K562 (cell line): ENCODE data around the gene ITGAD. TPM values are rescaled to one million over a fixed set of nuclear protein-coding genes. Genes with fewer than 3 reads are reported as not detected.

ENCODE experiments used
- ATAC-seq: fragments of 200-7000 bp; cut with Tn5 transposase; 3 replicates; pipeline ENCODE4 v1.9.1; 2020; ENCODE audit warnings: moderate library complexity
- BruUV-seq: library from RNA; stranded (reverse); fragments of 400-500 nt; replicated peaks from 2 replicates; lab custom pipeline; 2021; lab: Mats Ljungman, UMichigan
- CTCF ChIA-PET: fragments of 300-600 bp; formaldehyde crosslinking; extraction: SDS; loops from one replicate; lab custom pipeline; 2021; ENCODE audit warnings: low intra/inter-chr PET ratio; lab: Yijun Ruan, JAX
- POLR2A ChIA-PET: fragments of 300-600, 350-650 bp; sonication (Branson Sonifier 250); formaldehyde crosslinking; extraction: SDS; loops from one replicate; lab custom pipeline; 2021; ENCODE audit warnings: antibody characterized with exemption, inconsistent platforms; lab: Yijun Ruan, JAX
- DNase-seq, 4 experiments: peaks; one replicate each; pipeline versions ENCODE4 v3.0.0 to v3.0.0-alpha.2; 2011 to 2018; ENCODE audit warnings: low spot score in 3 of 4, mixed read lengths in 3 of 4; ENCODE audit errors: extremely low read depth in 1 of 4
- FAIRE-seq: peaks from 2 replicates; lab custom pipeline; 2011; peaks lifted over from hg19 to GRCh38; lab: Jason Lieb, UNC
- H2AFZ ChIP-seq: 2 replicates; pipeline ENCODE4 v1.6.0; 2011; ENCODE audit warnings: low read depth, low read length, control low read depth, inconsistent platforms
- H3K27ac ChIP-seq: fragments of 200-600 bp; 3 replicates; pipeline ENCODE4 v1.8.0; 2011; ENCODE audit warnings: low read depth, mild to moderate bottlenecking, control low read depth, inconsistent platforms, low read length, moderate library complexity, mixed read lengths; ENCODE audit errors: extremely low read depth
- H3K27me3 ChIP-seq, 2 experiments: fragments of 300-600 bp in 1 of 2; 2 replicates in 1 of 2; 3 replicates in 1 of 2; pipeline versions ENCODE4 v1.6.0 to v1.8.0; 2011; ENCODE audit warnings: inconsistent platforms in 2 of 2, low read length in 2 of 2, mild to moderate bottlenecking in 1 of 2, mixed read lengths in 1 of 2, moderate library complexity in 1 of 2; ENCODE audit not compliant: control insufficient read depth in 2 of 2, insufficient read depth in 2 of 2
- H3K36me3 ChIP-seq: fragments of 300-600 bp; 3 replicates; pipeline ENCODE4 v1.8.0; 2011; ENCODE audit warnings: mild to moderate bottlenecking, low read length, inconsistent platforms; ENCODE audit not compliant: control insufficient read depth, insufficient read depth
- H3K4me1 ChIP-seq, 2 experiments: fragments of 200-600 bp in 1 of 2; replicated peaks in 1 of 2; 2 replicates in 1 of 2; 3 replicates in 1 of 2; pipeline versions ENCODE4 v1.5.1 to v1.8.0; 2011; ENCODE audit warnings: inconsistent platforms in 2 of 2, low read length in 2 of 2, mild to moderate bottlenecking in 1 of 2, mixed read lengths in 1 of 2, moderate library complexity in 1 of 2; ENCODE audit not compliant: control insufficient read depth in 2 of 2, insufficient read depth in 2 of 2
- H3K4me2 ChIP-seq: 2 replicates; pipeline ENCODE4 v1.6.1; 2011; ENCODE audit warnings: low read length, control low read depth, inconsistent platforms, mixed read lengths; ENCODE audit not compliant: insufficient read depth
- H3K4me3 ChIP-seq: fragments of 200-600 bp; sonication (generic), shearing (Covaris generic); 2 replicates; pipeline ENCODE4 v1.5.1; 2016; ENCODE audit warnings: control low read depth, inconsistent platforms
- H3K79me2 ChIP-seq: fragments of 200-600 bp; 3 replicates; pipeline ENCODE4 v1.8.0; 2011; ENCODE audit warnings: low read length, inconsistent platforms; ENCODE audit not compliant: control insufficient read depth, insufficient read depth
- H3K9ac ChIP-seq, 2 experiments: 2 replicates each; pipeline versions ENCODE4 v1.6.0 to v1.6.1; 2011; ENCODE audit warnings: low read depth in 2 of 2, low read length in 2 of 2, control low read depth in 1 of 2, inconsistent platforms in 1 of 2, mild to moderate bottlenecking in 1 of 2, mixed read lengths in 1 of 2; ENCODE audit not compliant: insufficient read depth in 1 of 2
- H3K9me1 ChIP-seq: one replicate; pipeline ENCODE4 v1.6.0; 2011; ENCODE audit warnings: inconsistent platforms, mild to moderate bottlenecking, low read length, moderate library complexity; ENCODE audit not compliant: control insufficient read depth, insufficient read depth
- H3K9me3 ChIP-seq: replicated peaks from 2 replicates; pipeline ENCODE4 v1.5.1; 2011; ENCODE audit warnings: low read depth, low read length, inconsistent platforms; ENCODE audit not compliant: control insufficient read depth, insufficient read depth
- H4K20me1 ChIP-seq: replicated peaks from 2 replicates; pipeline ENCODE4 v1.6.1; 2011; ENCODE audit warnings: low read length, inconsistent platforms, mixed read lengths; ENCODE audit not compliant: control insufficient read depth, insufficient read depth
- BHLHE40 ChIP-seq: IDR thresholded peaks from 2 replicates; pipeline ENCODE4 v1.6.1; 2011; ENCODE audit warnings: low read length, improper control_type of control experiment
- NCOR1 ChIP-seq: fragments of 450-650 bp; IDR thresholded peaks from 2 replicates; pipeline ENCODE4 v1.6.1; 2016; ENCODE audit warnings: mild to moderate bottlenecking, moderate library complexity
- NRF1 ChIP-seq, 2 experiments: fragments of 450-650 bp; IDR thresholded peaks in 1 of 2; conservative IDR thresholded peaks in 1 of 2; 2 replicates each; pipeline ENCODE4 v1.6.1; 2014; ENCODE audit warnings: mild to moderate bottlenecking in 2 of 2
- PHF21A ChIP-seq: fragments of 450-650 bp; IDR thresholded peaks from 2 replicates; pipeline ENCODE4 v1.6.1; 2017; ENCODE audit warnings: low read depth, borderline replicate concordance
- ZNF354B ChIP-seq: fragments of 250-450 bp; sonication (Bioruptor Pico); IDR thresholded peaks from 2 replicates; pipeline ENCODE4 v1.4.0; 2020
- ZNF584 ChIP-seq: fragments of 200-800 bp; sonication (Bioruptor generic); IDR thresholded peaks from 2 replicates; pipeline ENCODE4 v1.6.1; 2016; ENCODE audit warnings: low read depth, mild to moderate bottlenecking, missing genetic modification characterization, missing compliant biosample characterization
- WGBS: fragments of 100-300 bp; shearing (Covaris generic); methylation state at CpG from one replicate; pipeline ENCODE4 v1.1.6; 2016; ENCODE audit warnings: low coverage, mixed read lengths; ENCODE audit not compliant: insufficient coverage; ENCODE audit errors: missing lambda C conversion rate; 5-methylcytosine and 5-hydroxymethylcytosine counted together
- in situ Hi-C: fragments of 300-500 bp; cut with MboI; formaldehyde crosslinking; loops from 4 replicates; pipeline ENCODE4 v1.15.0; 2018; ENCODE audit warnings: inconsistent platforms, mixed read lengths
- intact Hi-C: fragments of 100-400 bp; cut with micrococcal nuclease; formaldehyde crosslinking; loops from 2 replicates; pipeline ENCODE4 v1.14.2; 2022
- polyA plus RNA-seq, 8 experiments: library from polyadenylated mRNA; depleted of rRNA in 4 of 8; stranded (reverse) in 5 of 8; unstranded in 3 of 8; fragments of >200 nt; fragmentation: Nextera tagmentation in 2 of 8; fragmentation: Illumina TruSeq in 1 of 8; extraction: Ambion mirVana in 2 of 8; extraction: Trizol in 1 of 8; gene quantifications; 2 replicates each; pipeline versions ENCODE4 v1.2.1 to v1.2.3, GENCODE V29; 2011 to 2014; ENCODE audit warnings: inconsistent platforms in 1 of 8, missing spikeins in 1 of 8
- total RNA-seq, 7 experiments: library from RNA; depleted of rRNA in 6 of 7; stranded (reverse); fragments of >200 nt in 6 of 7; fragmentation: Illumina TruSeq in 2 of 7; extraction: Trizol in 2 of 7; gene quantifications; 2 replicates each; pipeline versions ENCODE4 v1.2.1 to v1.2.3, GENCODE V29; 2011 to 2021; ENCODE audit warnings: low replicate concordance in 1 of 7
- TF ChIP-seq, protein P1 (sequence below): fragments of 200-400 bp; formaldehyde crosslinking; IDR thresholded peaks from 2 replicates; pipeline ENCODE4 v1.6.1; 2017; ENCODE audit warnings: mild to moderate bottlenecking, low read depth, low read length, moderate library complexity

The ITGAD gene
- total and polyA plus RNA-seq, 9 of the 15 experiments (the other 6 are each of a cell fraction or from before 2014, with no cell fraction given): not detected

DNA sequence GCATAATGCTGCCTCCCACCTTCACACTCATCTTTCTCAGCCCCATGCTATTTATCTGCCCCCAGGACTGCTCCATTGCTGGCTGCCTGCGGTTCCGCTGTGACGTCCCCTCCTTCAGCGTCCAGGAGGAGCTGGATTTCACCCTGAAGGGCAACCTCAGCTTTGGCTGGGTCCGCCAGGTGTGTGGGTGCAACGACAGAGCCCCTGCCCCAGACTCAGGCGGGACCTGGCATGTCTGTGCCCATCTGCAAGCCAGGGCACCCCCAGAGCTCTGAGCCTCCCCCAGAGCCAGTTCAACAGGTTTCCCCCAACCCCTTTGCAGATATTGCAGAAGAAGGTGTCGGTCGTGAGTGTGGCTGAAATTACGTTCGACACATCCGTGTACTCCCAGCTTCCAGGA is 12.9 kb upstream of the ITGAD start:
- Histone ChIP-seq H3K4me3 (no peak overlapping the region), H2AFZ (no peak overlapping the region), H3K27ac (no peak overlapping the region), H3K9me1 (no peaks in the 10 kb centered on the region), H3K4me1 (no peaks in the 10 kb centered on the region; a peak in 1 of 5 replicates), H3K9ac (no peak overlapping the region), H3K27me3 (peaks cover 4 to 35% of the 10 kb centered on the region in 2 experiments; a peak in 4 of 5 replicates), H3K9me3 (no peaks in the 10 kb centered on the region), H3K79me2 (no peaks in the 10 kb centered on the region), H3K4me2 (no peak overlapping the region), H3K36me3 (no peaks in the 10 kb centered on the region), H4K20me1 (no peaks in the 10 kb centered on the region)
- POLR2A ChIA-PET: no interaction called here
- no peak for TF ChIP-seq NCOR1
- TF ChIP-seq BHLHE40: no peak
- TF ChIP-seq ZNF584: no peak
- no peak for TF ChIP-seq NRF1 (conservative IDR thresholded peaks at IDR 0.05 in 1 of 2, IDR thresholded peaks at IDR 0.05 in 1 of 2)
- no peak for TF ChIP-seq ZNF354B
- TF ChIP-seq PHF21A: no peak
- TF ChIP-seq, protein P1, sequence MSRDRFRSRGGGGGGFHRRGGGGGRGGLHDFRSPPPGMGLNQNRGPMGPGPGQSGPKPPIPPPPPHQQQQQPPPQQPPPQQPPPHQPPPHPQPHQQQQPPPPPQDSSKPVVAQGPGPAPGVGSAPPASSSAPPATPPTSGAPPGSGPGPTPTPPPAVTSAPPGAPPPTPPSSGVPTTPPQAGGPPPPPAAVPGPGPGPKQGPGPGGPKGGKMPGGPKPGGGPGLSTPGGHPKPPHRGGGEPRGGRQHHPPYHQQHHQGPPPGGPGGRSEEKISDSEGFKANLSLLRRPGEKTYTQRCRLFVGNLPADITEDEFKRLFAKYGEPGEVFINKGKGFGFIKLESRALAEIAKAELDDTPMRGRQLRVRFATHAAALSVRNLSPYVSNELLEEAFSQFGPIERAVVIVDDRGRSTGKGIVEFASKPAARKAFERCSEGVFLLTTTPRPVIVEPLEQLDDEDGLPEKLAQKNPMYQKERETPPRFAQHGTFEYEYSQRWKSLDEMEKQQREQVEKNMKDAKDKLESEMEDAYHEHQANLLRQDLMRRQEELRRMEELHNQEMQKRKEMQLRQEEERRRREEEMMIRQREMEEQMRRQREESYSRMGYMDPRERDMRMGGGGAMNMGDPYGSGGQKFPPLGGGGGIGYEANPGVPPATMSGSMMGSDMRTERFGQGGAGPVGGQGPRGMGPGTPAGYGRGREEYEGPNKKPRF: no peak
- DNase-seq: no peak
- ATAC-seq: no peak
- 5% methylated on average over 8 of the region's 12 CpGs for WGBS
- FAIRE-seq: no peak
- CTCF ChIA-PET: no interaction called here
- in situ Hi-C loops (loop anchor here (10.0 kb wide), 1 partner anchor 315 kb away; no protein-coding TSS in a partner anchor), intact Hi-C loops (loop anchor here (5.0 to 10.0 kb wide), 4 partner anchors 65 to 495 kb away; partner anchors contain the start of genes PYCARD, ZNF267 and ZNF843)
- BruUV-seq: no TSS peak
